Thoracic aorta (tissue), 2 donors: ENCODE data around the gene DBNL. TPM values are rescaled to one million over a fixed set of nuclear protein-coding genes. Genes with fewer than 3 reads are reported as not detected.

ENCODE experiments used
- ATAC-seq: fragments of 150-250 bp; one replicate; pipeline ENCODE4 v1.8.0; 2017; ENCODE audit warnings: low read depth; ENCODE audit not compliant: insufficient number of reproducible peaks, low FRiP score
- DNase-seq: peaks from one replicate; pipeline ENCODE4 v3.0.0-alpha.2; 2020; ENCODE audit warnings: low spot score
- H3K27ac ChIP-seq, 2 donors: fragments of 200-600 bp; sonication (generic); 1 replicate in 1 of 2; 2 replicates in 1 of 2; pipeline ENCODE4 v1.5.1; 2016; ENCODE audit warnings: mild to moderate bottlenecking in 2 of 2, moderate library complexity in 2 of 2
- H3K27me3 ChIP-seq: fragments of 200-600 bp; sonication (generic); replicated peaks from 2 replicates; pipeline ENCODE4 v1.6.0; 2016; ENCODE audit warnings: mild to moderate bottlenecking; ENCODE audit not compliant: insufficient read depth
- H3K36me3 ChIP-seq: fragments of 200-600 bp; sonication (generic); one replicate; pipeline ENCODE4 v1.5.1; 2016
- H3K4me1 ChIP-seq, 2 donors: fragments of 200-600 bp; sonication (generic); 1 replicate in 1 of 2; 2 replicates in 1 of 2; pipeline versions ENCODE4 v1.5.1 to v1.6.0; 2016; ENCODE audit warnings: low read depth in 2 of 2, mild to moderate bottlenecking in 1 of 2; ENCODE audit not compliant: control insufficient read depth in 1 of 2
- H3K4me3 ChIP-seq: fragments of 200-600 bp; sonication (generic); 2 replicates; pipeline ENCODE4 v1.5.1; 2016; ENCODE audit warnings: mild to moderate bottlenecking
- H3K9me3 ChIP-seq: fragments of 200-600 bp; sonication (generic); 2 replicates; pipeline ENCODE4 v1.5.1; 2016
- total RNA-seq, 2 donors: library from RNA; depleted of rRNA; stranded (reverse); fragments of >200 nt; gene quantifications; one replicate each; pipeline versions ENCODE4 v1.1.0 to v1.2.3, GENCODE V29; 2016
- TF ChIP-seq, protein P1 (sequence below): fragments of 200-600 bp; sonication (generic); IDR thresholded peaks from one replicate; pipeline ENCODE4 v1.5.1; 2019; ENCODE audit warnings: antibody characterized with exemption

Gene DBNL
- total RNA-seq, 2 donors from 2014 or later, result 148 to 156 TPM

DNA sequence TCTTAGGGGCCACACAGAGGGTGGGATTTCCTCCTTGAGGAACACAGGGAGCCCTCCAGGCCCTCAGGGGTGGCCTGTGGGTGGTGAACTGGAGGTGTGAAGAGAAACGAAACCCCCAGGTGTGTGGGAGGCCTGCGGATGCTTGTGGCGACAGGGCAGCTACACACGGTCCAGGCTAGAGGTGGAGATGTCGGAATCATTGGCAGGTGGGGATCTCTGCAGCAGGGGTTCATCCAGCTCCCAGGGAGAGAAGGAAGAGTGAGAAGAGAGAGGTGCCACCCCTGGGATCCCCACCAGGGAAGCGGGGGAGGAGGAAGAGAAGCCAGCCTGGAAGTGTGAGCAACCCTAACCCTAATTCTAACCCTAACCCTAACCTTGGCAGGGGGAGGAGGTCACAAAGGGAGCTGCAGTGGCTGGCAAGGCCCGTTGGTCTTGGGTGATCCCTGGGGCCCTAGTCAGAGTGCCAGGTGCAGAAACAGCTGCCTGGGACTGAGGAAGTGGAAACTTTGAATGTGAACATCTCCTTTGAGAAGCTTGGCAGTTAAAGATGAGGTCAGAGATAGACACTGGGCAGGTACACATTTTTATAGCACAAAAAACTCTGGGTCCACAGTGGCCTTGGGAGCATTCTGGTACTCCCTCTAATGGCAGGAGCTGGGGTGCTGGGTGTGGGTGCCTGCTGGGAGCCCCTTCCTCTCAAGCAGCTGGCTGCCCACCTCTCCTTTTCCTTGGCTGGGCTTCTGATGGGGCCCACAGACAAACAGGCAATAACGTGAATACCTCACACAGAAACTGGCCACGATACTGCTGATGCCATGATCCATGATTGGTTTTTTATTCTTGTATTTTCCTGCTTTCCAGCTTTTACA is 52.8 kb downstream of the DBNL start:
- no peaks in the 10 kb centered on the region for H3K9me3 ChIP-seq
- peaks cover 19 to 59% of the 10 kb centered on the region in 2 donors for H3K4me1 ChIP-seq
- no peak for ATAC-seq
- H3K36me3 ChIP-seq, result no peaks in the 10 kb centered on the region
- H3K27ac ChIP-seq, result peak overlapping the region; percentile 42 to 43
- TF ChIP-seq, protein P1, sequence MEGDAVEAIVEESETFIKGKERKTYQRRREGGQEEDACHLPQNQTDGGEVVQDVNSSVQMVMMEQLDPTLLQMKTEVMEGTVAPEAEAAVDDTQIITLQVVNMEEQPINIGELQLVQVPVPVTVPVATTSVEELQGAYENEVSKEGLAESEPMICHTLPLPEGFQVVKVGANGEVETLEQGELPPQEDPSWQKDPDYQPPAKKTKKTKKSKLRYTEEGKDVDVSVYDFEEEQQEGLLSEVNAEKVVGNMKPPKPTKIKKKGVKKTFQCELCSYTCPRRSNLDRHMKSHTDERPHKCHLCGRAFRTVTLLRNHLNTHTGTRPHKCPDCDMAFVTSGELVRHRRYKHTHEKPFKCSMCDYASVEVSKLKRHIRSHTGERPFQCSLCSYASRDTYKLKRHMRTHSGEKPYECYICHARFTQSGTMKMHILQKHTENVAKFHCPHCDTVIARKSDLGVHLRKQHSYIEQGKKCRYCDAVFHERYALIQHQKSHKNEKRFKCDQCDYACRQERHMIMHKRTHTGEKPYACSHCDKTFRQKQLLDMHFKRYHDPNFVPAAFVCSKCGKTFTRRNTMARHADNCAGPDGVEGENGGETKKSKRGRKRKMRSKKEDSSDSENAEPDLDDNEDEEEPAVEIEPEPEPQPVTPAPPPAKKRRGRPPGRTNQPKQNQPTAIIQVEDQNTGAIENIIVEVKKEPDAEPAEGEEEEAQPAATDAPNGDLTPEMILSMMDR, result no peak
- DNase-seq, result no peak
- no peak overlapping the region for H3K4me3 ChIP-seq
- no peaks in the 10 kb centered on the region for H3K27me3 ChIP-seq

DNA sequence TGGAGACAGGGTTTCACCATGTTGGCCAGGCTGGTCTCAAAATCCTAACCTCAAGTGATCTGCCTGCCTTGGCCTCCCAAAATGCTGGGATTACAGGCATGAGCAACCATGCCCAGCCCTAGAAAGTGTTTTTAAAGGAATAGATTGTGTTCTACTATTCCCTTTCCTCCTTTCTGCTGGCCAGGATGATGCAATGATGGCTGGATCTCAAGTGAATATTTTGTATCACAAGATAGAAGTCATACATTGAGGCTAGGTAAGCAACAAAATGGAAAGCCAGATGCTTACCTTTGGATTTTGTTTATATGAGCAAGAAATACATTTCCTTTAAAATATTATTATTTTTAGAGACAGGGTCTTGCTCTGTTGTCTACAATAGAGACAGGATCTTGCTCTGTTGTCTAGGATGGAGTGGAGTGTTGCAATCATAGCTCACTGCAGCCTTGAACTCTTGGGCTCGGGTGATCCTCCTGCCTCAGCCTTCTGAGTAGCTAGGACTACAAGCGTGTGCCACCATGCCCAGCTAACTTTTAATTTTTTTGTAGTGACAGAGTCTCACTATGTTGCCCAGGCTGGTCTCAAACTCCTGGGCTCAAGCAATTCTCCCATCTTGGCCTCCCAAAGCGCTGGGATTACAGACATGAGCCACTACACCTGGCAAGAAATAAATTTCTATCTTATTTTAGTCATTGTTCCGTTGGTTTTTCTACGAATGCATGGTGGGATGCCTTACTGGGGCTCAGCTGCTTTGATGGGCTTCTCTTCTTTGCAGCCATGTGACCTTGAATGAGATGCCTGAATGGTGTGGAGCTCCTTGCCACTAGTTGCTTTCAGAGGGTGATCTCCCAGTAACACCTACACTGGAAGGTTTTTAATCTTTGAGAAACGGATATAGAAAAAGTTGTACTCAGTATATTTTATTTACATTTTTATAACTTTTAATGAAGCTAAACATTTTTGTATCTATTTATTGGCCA is 53.9 kb downstream of the DBNL start:
- peaks cover 26 to 67% of the 10 kb centered on the region in 2 donors for H3K4me1 ChIP-seq
- ATAC-seq, result no peak

DNA sequence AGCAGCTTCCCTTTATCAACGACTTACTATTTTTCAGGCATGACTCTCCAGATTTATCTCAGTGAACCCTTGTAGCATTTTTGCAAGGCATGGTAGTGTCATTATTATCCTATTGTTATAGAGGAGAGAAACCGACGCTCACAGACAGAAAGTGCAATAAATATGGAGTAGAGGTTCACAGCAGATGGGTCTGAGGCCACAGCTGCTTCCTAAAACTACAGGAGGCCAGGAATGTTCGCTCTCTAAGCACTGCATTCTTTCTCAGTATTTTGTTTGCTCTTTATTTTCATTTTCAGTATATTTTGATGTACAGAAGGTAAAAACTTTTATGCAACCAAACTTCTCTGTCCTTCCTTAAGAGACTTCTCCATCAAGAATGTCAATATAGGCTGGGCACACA is 55.2 kb downstream of the DBNL start:
- no peak overlapping the region for H3K4me3 ChIP-seq
- no peak for DNase-seq
- peak overlapping the region; percentile 96 to 100 for H3K27ac ChIP-seq
- no peaks in the 10 kb centered on the region for H3K36me3 ChIP-seq
- no peaks in the 10 kb centered on the region for H3K9me3 ChIP-seq
- no peaks in the 10 kb centered on the region for H3K27me3 ChIP-seq
- no peak for ATAC-seq
- peaks cover 21 to 66% of the 10 kb centered on the region in 2 donors for H3K4me1 ChIP-seq
- TF ChIP-seq, protein P1, result no peak

More for the DNA sequence above, 53.9 kb downstream of the DBNL start:
- H3K27me3 ChIP-seq, result no peaks in the 10 kb centered on the region
- no peak overlapping the region for H3K4me3 ChIP-seq
- H3K27ac ChIP-seq, result peak overlapping the region; percentile 42 to 96
- DNase-seq, result no peak
- TF ChIP-seq, protein P1, result no peak
- H3K36me3 ChIP-seq, result no peaks in the 10 kb centered on the region
- no peaks in the 10 kb centered on the region for H3K9me3 ChIP-seq

DNA sequence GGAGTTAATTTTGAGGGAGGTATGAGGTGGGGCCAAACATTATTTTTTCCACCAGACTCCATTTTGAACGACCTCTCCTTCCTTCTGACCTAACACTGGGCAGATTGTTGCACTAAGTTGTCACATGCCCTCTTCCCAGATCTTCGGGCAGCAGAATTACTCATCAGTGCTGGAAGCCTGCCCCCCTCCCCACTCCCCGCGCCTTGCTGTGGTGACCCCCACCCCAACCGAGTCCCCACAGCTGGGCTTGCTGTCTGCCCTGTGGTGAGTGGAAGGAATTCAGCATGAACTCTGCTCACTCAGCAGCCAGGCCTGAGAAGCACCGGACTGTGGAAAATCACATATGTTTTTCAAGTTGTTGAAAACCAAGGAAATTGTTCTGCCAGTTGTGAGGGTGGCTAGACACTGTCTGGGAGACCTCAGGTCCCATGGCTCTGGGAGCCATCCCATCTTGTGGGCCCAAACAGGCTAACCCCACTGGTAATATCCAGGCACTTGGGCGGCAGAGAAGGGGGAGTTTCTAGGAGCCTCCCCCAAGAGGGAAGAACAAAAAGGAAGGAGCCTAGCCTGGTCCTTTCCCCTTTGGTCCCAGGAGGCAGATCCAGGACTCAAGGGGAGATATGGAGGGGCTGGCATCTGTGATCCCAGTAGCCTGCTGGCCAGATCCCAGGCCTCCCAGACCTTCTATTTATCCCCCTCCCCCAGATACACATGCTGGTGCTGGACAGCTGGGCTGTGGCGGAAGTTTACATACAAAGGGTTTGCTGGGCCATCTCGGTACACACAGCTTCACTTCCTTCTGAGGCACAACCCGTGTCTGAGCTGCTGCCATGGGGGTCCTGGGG is 56.2 kb downstream of the DBNL start:
- H3K4me3 ChIP-seq, result no peak overlapping the region
- H3K9me3 ChIP-seq, result no peaks in the 10 kb centered on the region
- no peaks in the 10 kb centered on the region for H3K27me3 ChIP-seq
- no peak for DNase-seq
- H3K27ac ChIP-seq, result peak overlapping the region; percentile 96 to 100
- H3K4me1 ChIP-seq, result peaks cover 21 to 58% of the 10 kb centered on the region in 2 donors
- H3K36me3 ChIP-seq, result no peaks in the 10 kb centered on the region
- TF ChIP-seq, protein P1, result no peak
- peak; percentile 4 for ATAC-seq
